Hematopoietic multipotent progenitor cell treated with erythropoietin and hydrocortisone succinate and interleukin-3 and kit ligand, for 6 days (in vitro differentiated cells): Measurements from ENCODE around the gene ASB8.
A peak's percentile ranks its signal among the peaks of the same experiment; 100 is the strongest.
"Not testable (repeated sequence)": the region's sequence is repeated elsewhere in the genome, so short reads cannot be mapped to it uniquely, and the experiment has no call there.

ENCODE experiments used
- DNase-seq: peaks from one replicate; pipeline ENCODE4 v3.0.0-alpha.2; 2015

Gene ASB8

DNA sequence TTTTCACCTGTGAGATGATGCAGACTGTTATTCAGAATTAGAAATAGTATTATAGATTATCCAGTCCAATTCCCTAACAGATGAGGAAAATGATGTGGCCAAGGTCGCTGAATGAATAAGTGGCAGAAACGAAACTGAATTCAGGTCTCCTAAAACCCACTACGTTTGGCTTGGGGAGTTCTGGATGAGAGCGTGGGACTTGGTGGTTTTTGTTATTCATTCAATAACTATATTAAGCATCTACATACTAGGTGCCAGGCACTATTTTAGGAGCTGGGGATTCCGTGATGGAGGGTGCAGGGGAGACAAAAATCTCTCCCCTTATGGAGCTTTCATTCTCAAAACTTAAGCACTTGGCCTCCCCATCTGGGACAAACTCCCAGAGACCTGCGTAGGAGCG is 25.3 kb upstream of the ASB8 start:
- no peak for DNase-seq

GRCh38 chr12:48180857-48181495 is 23.7 kb upstream of the ASB8 start:
- DNase-seq = no peak

DNA sequence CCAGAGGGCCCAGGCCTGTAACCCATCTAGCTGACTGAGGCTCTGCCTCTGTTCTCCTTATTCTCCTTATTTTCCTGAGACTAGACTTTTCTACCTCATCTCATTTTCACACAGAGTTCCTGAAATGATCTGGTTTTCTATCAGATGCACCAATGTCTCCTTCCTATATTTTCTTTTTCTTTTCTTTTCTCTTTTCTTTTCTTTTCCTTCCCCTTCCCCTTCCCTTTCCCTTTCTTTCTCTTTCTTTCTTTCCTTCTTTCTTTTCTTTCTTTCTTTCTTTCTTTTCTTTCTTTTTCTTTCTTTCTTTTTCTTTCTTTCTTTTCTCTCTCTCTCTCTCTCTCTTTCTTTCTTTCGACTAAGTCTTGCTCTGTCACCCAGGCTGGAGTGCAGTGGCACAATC is 23.1 kb upstream of the ASB8 start:
- DNase-seq = no peak

GRCh38 chr12:48179466-48179865 is 22.2 kb upstream of the ASB8 start:
- no peak for DNase-seq

- DNase-seq = no peak
These were observed 20.7 kb upstream of the ASB8 start for GRCh38 chr12:48177982-48178381.

DNA sequence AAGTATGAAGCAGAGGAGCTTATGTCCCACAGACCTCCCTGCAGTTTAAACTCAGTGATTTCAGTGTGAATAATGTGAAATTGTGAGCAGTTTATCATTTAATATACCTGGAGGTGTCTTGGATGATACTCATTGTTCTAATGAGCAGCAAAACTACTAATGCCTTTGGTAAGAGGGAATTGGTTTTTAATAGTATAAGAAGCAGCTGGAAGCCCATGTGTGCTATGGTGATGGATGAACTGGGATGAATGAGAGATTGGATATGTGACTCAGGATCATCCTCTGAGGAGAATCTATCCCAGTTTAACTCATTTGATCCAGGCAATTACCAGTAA is 19.1 kb upstream of the ASB8 start:
- no peak for DNase-seq

GRCh38 chr12:48175613-48176416 is 18.5 kb upstream of the ASB8 start:
- no peak for DNase-seq

- DNase-seq = no peak
These were observed 11.7 kb upstream of the ASB8 start for GRCh38 chr12:48169011-48169410.

DNA sequence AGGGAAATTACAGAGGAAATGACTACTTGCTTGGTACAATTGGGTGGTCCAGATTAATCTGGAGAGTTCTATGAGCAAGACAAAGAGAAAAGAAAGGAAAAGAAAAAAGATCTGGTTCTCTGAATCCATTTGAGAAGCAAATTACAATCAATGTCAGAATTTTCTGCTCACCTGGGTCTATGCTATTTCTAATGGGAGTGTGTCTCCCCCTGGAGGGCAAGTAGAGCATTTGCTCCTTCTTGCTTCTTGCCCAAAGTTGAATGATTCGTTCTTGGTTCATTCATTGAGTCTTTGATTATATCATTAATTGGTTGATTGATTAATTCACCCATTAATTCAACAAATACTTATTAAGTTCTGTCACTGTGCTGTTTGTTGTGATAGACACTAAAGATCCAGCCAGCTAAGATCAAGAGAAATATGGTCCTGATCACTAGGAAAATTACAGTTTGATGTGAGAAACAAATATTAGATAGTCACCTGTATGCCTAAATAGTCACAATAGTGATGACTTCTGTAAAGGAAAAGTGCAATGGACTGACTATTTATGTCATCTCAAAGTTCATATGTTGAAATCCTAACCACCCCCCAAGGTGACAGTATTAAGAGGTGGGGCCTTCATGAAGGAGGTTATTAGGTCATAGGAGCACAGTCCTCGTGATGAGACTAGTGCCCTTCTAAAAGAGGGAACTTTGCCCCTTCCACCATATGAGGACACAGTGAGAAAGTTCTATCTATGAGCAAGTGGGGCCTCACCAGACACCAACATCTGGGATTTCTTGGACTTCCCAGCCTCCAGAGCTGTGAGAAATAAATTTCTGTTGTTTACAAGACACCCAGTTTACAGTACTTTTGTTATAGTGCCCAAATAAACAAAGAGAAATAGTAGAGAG is 8.0 kb upstream of the ASB8 start:
- peak; percentile 87 for DNase-seq

- DNase-seq = no peak
These were observed 7.1 kb upstream of the ASB8 start for GRCh38 chr12:48164451-48164850.

DNA sequence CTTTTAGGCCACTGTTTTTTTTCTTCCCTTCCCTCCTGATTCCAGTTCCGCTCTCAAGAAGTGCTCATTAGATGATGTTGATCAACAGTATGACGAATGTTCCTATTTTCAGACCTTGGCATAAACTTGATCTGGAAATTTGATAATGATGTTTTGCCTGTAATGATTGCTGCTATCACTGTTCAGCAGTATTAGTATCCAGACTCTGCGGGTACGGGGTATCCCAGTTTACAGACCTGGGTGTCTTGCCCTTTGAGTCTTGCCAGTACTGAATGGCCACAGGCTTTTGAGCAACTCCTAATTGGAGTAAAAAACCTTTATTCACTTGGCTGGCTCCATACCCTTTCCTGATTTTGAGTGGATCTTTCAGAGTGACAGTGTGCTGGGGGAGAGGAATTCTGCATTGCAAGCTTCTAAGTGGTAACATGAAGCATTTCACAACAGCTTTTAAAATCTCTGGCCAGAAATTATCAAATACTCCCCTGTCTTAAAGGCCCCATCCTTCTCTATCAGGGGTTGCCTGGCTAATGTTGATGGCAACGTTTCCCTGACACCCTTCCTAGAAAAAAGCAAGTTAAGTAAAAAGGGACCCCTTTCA is 5.9 kb upstream of the ASB8 start:
- DNase-seq = no peak

- DNase-seq = peak; percentile 97
These were observed 3.5 kb upstream of the ASB8 start for GRCh38 chr12:48160807-48161206.

- DNase-seq = peak; percentile 21
These were observed 2.7 kb upstream of the ASB8 start for GRCh38 chr12:48160046-48160445.

- DNase-seq = peak; percentile 30
These were observed 615 bp upstream of the ASB8 start for GRCh38 chr12:48157889-48158370.

- DNase-seq = no peak
These were observed 680 bp downstream of the ASB8 start for GRCh38 chr12:48156652-48157017.

- not testable (repeated sequence) for DNase-seq
These were observed 1.5 kb downstream of the ASB8 start for GRCh38 chr12:48155786-48156185.

DNA sequence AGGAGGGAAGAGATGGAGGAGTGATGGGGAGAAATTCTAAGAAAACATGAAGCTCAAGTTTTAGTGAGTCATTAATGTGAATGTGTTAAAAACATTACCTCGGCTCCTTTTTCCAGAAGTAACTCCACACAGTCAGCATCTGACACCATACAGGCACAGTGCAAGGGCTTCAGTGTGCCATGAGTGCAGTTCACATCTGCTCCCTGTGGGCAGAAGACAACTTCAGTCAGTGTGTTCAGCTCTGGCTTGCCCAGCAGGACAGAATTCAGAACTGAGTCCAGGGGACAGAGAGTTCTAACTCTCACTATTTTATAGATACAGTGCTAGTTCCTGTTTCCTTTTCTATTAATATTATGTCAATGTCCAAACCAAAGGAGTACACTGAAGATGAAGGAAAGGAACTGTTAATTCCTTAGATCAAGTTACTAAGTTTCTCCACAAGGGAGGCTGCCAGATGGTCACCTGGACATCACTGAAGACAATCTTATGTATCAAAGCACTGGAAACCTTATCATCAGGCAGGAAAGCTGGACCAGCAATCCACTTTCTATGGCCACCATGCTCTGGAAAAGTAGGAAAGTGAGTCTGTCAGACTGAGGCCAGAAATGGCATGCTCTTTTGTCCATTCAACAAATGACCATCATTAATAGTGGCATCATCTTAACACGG is 6.1 kb downstream of the ASB8 start:
- DNase-seq = no peak

DNA sequence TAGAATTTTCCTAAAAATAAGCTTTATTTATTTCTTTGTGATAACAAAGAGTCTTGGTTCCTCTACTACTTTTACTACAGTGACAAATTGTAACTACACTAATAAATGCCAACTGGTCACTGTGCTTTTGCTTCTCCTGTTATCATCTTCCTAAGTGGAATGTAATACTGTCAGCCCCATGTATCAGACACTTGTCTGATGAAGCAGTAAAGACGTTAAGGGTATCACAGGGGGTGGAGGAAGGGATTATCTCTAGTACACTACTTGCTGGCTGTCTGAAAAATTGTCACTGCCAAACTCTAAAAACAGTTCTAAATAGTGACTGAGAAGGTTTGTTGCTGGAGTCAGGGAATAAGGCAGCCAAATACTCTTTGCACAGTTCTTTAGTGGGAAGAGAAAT is 11.3 kb downstream of the ASB8 start:
- DNase-seq = peak; percentile 49

- no peak for DNase-seq
These were observed 13.4 kb downstream of the ASB8 start for GRCh38 chr12:48143898-48144297.

GRCh38 chr12:48142818-48143674 is 14.3 kb downstream of the ASB8 start:
- DNase-seq = peak; percentile 17

DNA sequence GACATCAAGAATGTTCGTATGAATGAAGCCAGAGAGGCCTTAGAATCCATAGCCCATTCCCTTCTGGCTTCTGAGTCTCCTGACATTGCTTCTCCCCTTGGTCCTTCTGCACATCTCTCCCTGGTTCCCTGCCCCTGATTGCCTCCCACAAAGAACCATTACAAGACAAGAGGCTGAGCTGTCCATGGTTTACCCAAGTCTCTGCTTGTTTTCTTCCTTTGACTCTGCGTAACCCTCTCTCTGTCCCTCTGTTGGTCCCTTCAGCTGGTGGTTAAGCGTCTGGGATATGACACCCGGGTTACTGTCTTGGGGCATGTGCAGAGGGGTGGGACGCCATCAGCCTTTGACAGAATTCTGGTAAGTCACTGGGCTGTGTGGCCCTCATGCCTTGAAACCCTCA is 22.3 kb downstream of the ASB8 start:
- no peak for DNase-seq

DNA sequence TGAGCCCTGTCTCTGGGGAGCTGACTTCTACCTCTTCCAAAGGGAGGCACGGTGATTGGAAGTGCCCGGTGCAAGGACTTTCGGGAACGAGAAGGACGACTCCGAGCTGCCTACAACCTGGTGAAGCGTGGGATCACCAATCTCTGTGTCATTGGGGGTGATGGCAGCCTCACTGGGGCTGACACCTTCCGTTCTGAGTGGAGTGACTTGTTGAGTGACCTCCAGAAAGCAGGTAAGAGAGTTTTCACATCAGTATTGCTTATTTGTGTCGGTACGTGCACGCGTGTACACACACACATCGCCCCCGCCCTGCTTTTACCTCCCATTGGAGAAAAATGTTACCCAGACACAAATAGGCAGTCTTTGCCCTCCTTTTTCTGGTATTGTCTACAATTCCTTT is 24.5 kb downstream of the ASB8 start:
- no peak for DNase-seq
